Measurements from ENCODE around the gene PREPL.

DNA sequence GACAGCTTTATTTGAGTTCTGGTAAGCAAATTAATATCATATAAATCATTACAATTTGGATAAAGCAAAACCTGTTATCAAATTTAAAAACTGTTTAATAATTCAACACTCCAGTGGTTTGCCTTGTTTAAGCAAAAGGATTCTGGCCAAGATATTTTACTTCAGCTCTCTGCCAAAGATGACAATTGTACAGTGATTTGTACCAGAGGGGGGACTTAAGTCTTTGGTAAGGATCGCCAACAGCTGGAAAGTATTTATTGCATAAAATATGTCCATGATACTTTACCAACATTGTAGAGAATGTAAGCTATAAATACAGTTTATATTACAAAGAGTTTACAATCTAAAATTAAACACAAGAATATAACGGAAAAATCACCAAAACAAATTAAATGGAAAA is 13.8 kb downstream of the PREPL start:
- TF ChIP-seq, protein P1, sequence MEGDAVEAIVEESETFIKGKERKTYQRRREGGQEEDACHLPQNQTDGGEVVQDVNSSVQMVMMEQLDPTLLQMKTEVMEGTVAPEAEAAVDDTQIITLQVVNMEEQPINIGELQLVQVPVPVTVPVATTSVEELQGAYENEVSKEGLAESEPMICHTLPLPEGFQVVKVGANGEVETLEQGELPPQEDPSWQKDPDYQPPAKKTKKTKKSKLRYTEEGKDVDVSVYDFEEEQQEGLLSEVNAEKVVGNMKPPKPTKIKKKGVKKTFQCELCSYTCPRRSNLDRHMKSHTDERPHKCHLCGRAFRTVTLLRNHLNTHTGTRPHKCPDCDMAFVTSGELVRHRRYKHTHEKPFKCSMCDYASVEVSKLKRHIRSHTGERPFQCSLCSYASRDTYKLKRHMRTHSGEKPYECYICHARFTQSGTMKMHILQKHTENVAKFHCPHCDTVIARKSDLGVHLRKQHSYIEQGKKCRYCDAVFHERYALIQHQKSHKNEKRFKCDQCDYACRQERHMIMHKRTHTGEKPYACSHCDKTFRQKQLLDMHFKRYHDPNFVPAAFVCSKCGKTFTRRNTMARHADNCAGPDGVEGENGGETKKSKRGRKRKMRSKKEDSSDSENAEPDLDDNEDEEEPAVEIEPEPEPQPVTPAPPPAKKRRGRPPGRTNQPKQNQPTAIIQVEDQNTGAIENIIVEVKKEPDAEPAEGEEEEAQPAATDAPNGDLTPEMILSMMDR (conservative IDR thresholded peaks at IDR 0.05 in 1 of 2, IDR thresholded peaks at IDR 0.05 in 1 of 2; ENCODE audit: extremely low read depth in 1 of 2, insufficient read depth in 1 of 2, low read depth in 1 of 2, low read length in 2 of 2): no peak
- TF ChIP-seq EZH2 (IDR thresholded peaks at IDR 0.05; ENCODE audit: borderline replicate concordance, low read length): no peak

All from mammary epithelial cell (primary cell).